Left lobe of liver (tissue), 2 donors: ENCODE data around the gene MYBPC3. TPM values are rescaled to one million over a fixed set of nuclear protein-coding genes. Genes with fewer than 3 reads are reported as not detected.
"Not testable (repeated sequence)": the region's sequence is repeated elsewhere in the genome, so short reads cannot be mapped to it uniquely, and the experiment has no call there.

Experiments used
- ATAC-seq: fragments of 200-7000 bp; cut with Tn5 transposase; one replicate; pipeline ENCODE4 v1.9.1; 2020; ENCODE audit warnings: mild to moderate bottlenecking, moderate library complexity
- DNase-seq: peaks from one replicate; pipeline ENCODE4 v3.0.0-alpha.2; 2020; ENCODE audit warnings: low spot score
- total RNA-seq: library from RNA; stranded (reverse); gene quantifications from one replicate; pipeline ENCODE4 v1.2.1, GENCODE V29; 2021
- donor health status: DM: no; HTN: no; CAD: no; lungs with moderate emphysema.
- donor health status: DM: no; HTN: yes; CAD: no.

The MYBPC3 gene
- total RNA-seq, 1 donor from 2014 or later: 0.08 TPM

DNA sequence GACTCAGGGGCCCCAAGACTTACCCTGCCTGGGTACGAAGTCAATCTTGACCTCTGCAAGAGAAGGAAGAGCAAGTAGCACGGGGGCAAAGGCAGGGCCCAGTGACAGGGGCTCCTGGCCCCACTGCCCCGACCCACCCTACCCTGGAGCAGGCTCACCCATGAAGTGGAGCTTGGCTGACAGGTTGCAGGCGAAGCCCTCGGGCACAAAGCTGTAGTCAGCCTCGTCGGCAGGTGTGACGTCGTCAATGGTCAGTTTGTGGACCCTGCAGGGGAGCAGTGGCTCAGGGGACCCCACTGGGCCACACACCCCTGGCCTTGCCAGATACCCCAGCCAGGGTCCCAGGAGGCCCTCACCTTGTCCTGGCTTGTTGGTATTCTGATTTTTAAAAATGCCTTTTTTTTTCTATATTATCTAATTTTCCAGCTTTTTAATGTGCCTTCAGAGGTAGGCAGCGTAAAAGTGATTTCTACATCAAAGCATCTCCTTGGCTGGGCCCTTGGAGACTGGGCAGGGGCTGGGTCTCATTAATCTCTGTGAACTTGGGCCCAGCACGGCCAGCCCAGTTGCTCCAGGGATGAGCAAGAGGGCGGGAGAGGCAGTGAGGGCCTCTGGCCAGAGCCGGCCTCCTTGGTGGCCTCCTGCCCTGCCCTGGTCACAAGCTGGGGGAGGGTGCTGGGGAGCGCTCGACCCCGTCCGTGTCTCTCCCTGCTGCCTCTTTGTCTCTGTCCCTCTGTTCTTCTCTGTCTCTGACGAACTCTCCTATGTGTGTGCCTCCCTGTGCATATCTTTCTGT, 11.3 kb downstream of the MYBPC3 start:
- no peak for DNase-seq
- ATAC-seq: peak; percentile 17

DNA sequence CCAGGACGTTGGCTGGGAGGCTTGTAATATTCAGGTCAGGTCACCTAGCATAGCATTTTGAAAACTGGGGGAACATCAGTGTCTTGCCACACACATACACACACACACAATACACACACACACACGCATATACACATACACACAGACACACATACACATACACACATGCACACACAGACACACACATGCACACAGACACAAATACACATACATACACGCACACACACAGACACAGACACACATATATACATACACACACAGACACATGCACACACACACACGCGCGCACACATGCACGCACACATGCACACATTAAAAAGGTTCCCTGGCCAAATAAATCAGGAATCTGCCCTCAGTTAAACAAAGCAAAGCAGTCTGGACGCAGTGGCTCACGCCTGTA, 12.5 kb downstream of the MYBPC3 start:
- ATAC-seq: no peak
- no peak for DNase-seq

DNA sequence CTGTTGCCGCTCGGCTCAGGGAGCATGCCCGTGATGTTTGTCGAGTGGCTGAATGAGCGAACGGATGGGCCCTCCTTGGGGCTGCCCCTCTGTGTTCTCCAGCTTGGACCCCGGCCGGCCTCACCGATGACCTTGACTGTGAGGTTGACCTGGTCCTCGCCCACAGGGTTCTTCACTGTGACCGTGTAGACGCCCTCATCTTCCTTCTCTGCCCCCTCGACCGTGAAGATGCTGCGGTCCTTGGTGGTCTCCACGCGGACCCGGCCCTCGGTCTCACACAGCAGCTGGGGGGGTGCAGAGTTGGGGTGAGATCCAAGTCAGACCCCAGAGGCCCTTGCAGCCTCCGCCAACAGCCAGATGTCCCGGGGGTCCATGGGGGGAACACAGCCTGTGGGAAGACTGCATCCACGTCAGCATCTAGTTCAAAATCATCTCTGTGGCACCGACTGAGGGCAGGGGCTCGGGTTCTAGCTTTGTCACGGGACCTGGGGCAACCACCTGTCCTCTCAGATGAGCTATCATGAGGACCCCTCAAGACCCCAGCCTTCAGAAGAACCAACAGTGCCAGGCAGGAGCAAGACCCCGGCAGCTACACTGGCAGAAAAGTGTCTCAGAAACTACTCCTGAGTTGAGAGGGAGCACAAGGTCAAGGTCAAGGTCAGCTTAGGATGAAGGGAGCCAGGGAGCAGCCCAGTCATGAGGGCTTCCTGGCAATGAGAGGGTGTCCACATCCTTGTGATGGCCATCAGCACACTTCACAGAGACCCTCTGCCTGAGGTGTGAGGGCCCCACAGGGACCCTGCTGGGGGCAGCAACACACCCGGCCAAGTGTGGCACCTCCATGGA, 13.9 kb downstream of the MYBPC3 start:
- no peak for ATAC-seq
- DNase-seq: no peak

DNA sequence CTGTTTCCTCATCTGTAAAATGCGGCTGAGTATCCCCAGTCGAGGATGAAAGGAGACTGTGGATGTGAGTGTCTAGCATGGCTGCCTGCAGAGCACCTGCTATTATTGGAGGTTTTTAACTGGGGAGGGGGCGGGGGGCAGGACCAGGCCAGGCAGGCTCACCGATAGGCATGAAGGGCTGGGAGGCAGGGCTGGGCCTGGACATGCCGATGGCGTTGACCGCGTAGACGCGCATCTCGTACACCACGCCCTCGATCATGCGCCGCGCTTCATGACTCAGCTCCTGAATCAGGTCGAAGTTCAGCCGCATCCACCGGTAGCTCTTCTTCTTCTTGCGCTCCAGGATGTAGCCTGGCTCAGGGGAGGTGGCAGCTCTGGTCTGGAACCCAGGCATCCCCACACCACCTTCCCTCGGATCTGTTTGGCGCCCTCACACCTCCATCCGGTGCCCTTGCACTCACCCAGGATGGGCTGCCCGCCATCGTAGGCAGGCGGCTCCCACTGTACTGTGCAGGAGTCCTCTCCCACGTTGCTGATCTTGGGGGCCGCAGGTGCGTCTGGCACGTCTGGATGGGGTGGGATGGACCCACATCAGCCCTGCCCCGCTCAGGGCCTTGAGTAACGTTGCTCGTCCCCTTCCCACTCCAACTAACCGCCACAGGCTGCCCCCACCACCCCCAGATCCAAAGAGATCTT, 15.1 kb downstream of the MYBPC3 start:
- no peak for DNase-seq

DNA sequence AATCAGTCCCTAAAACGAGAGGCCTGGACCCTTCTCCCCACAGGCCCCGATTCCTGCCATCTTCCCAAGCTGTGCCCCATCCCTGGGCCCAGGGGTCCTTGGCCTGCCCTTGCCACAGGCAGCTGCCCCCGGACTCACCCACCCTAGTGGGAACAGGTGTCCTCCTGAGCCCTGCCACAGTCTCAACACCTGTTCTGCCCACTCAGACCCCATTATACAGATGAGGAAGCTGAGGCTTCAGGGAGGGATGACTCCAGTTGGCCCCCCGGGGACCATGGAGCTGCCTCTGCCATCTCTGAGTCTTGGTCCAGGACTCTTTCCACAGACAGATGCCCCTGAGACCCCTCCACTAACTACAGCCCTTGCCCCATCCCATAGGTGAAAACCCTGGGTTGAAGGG, 15.9 kb downstream of the MYBPC3 start:
- ATAC-seq: no peak

More for the DNA sequence above, 15.1 kb downstream of the MYBPC3 start:
- ATAC-seq: no peak

DNA sequence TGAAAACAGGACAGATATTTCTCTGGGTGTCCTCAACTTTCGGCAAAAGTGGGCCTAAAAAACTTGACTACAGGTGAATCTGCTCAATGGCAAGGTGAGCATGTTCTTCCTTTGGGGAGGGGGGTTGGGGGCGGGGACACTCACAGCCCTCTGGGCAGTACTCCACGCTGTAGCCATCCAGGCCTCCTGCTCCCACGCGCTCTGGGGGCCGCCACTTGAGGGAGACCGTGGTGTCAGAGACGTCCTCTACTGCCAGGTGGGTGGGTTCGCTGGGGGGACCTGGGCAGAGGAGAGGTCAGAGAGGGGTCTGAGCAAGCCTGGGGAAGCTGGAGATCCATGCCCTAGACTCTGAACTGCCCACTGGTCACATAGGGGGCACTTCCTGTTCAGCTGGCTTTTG, 16.8 kb downstream of the MYBPC3 start:
- no peak for ATAC-seq
- no peak for DNase-seq

More for the DNA sequence above, 15.9 kb downstream of the MYBPC3 start:
- DNase-seq: no peak

DNA sequence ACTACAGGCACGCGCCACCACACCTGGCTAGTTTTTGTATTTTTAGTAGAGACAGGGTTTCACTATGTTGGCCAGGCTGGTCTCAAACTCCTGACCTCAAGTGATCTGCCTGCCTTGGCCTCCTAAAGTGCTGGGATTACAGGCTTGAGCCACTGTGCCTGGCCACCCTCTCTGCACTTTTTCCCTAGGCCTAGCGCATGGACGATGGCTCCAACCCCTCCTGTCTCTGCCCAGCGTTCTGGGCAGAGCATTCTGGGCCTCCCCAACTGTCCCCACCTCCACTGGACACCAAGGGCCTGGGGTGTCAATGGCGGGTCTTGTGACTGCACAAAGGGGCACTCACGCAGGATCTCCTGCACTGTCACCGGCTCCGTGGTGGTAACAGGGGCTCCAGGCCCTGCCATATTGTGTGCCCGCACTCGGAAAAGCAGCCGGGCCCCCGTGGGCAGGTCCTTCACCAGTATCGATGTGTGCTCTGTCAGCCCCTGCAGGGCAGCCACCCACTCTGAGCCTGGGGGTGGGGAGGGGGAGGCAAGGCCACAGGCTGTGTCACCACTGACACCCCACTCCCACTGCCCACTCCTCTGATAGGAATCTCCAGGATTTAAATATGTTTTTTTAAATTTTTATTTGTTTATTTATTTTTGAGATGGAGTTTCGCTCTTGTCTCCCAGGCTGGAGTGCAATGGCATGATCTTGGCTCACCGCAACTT, 17.6 kb downstream of the MYBPC3 start:
- not testable (repeated sequence) for DNase-seq, ATAC-seq

DNA sequence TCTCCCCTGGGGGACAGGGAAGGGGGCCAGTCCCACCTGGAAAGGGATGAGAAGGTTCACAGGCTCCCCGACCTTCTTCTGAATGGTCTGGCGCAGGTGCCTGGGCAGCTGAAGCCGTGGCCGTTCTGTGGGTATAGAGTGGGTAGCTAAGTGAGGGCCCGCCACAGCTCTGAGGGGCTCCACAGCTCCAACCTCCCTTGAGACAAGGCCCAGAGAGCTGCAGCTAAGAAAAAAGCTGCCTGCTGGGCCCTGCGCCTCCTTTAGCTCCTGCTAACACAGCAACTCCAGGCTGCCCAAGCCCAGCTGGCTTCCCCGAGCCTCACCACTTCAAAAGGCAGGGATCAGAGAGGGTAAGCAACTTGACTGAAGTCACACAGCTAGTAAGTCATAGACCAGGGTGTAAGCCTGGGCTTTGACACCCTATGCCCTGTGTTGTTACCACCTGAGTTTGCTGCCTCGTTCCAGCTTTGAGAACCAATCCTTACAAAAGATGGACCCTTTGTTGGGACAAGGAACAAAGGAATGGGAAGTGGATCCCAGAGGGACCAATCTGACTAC, 18.5 kb downstream of the MYBPC3 start:
- no peak for ATAC-seq
- DNase-seq: no peak

DNA sequence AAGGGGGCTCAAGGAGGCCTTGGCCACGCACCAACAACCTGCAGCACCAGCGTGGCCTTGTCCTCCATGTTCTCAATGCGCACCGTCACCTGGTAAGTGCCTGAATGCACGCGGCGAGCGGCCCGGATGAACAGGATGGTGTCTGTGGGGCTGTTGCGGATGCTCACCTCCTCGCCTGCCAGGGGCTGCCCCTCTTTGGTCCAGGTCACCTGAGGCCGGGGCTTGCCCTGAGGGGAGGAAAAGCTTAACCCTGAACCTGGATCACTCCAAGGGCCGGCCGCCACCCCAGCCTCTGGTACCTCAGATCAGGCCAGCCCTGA, 19.0 kb downstream of the MYBPC3 start:
- ATAC-seq: no peak
- DNase-seq: no peak

DNA sequence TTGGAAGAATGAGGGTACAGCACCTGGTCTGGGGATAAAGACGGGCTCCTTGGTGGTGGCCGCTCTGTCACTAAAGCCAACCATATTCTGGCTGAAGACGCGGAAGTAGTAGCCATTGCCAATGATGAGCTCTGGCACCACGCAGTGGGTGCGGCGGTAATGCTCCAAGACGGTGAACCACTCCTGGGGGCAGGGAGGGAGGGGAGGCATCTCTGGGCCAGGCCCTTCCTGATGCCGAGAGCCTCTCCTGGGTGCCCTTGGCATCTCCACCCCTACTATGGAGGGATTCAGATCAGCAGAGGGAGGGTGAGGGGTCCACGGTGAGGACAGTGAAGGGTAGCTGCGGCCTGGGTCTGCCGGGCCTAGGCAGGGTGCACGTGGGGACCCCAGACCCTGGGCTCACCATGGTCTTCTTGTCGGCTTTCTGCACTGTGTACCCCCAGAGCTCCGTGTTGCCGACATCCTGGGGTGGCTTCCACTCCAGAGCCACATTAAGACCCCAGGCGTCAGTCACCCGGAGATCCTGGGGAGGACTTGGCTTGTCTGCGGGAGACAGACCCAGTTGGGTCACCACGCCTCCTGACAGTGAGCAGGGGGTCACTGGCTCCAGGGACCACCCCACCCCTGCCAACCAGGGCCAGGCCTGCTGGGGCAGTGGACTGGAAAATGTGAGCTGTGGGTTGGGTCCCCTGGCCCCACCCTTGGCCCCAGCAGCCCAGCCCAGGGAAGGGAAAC, 19.5 kb downstream of the MYBPC3 start:
- DNase-seq (no peak), ATAC-seq (no peak)

DNA sequence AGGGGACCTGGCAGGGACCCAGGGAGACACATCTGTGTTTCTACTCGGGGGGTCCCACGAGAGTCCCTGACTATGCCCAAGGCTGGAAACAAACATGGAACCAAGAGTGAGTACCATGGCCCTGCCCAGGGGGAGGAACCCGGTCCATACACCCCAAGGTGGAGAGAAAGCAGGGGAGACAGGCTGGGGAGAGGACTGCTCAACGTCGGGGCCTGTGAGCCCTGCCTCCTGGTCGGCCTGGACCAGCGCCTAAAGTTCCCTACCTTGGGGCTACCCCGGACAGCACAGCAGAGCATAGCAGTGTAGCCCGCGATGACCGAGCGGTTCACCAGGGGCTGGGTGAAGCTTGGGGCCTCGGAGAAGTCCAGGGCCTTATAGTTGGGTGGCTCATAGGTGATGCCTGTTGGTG, 20.2 kb downstream of the MYBPC3 start:
- ATAC-seq: no peak
- no peak for DNase-seq

DNA sequence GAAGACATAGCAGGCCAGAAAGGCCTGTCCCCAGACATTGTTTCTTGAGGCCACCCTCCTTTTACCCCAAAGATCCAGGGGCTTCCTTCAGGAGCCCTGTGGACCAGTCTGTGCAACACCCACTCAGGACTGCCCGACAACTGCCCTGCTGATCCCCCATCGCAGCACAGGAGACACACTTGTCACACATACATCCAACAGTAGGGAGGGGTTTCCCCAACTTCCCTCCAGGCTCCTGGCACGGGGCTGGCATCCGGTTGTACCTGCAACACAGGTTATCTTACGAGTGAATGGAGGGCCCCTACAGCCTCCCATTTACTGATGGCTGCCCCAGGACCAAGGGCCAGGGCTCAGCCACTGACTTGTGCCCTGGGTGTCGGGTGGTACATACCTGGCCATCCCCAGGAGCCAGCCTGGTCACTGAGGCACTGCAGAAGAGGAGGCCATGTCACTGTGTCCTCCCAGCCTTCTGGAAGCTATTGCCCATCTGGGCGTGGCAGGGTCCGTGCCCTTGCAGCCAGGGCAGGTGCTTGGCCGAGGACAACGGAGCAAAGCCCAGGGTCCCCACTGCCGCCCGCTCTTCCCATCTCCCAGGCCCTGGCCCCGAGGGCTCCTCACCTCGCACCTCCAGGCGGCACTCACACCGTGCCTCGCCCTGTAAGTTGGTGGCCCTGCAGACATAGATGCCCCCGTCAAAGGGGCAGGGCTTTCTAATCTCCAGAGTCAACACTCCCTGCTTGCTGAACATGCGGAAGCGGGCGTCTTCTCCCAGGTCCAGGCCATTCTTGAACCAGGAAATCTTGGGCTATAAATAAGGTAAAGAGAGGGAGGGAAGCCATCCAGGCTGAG, 20.8 kb downstream of the MYBPC3 start:
- no peak for DNase-seq
- no peak for ATAC-seq

DNA sequence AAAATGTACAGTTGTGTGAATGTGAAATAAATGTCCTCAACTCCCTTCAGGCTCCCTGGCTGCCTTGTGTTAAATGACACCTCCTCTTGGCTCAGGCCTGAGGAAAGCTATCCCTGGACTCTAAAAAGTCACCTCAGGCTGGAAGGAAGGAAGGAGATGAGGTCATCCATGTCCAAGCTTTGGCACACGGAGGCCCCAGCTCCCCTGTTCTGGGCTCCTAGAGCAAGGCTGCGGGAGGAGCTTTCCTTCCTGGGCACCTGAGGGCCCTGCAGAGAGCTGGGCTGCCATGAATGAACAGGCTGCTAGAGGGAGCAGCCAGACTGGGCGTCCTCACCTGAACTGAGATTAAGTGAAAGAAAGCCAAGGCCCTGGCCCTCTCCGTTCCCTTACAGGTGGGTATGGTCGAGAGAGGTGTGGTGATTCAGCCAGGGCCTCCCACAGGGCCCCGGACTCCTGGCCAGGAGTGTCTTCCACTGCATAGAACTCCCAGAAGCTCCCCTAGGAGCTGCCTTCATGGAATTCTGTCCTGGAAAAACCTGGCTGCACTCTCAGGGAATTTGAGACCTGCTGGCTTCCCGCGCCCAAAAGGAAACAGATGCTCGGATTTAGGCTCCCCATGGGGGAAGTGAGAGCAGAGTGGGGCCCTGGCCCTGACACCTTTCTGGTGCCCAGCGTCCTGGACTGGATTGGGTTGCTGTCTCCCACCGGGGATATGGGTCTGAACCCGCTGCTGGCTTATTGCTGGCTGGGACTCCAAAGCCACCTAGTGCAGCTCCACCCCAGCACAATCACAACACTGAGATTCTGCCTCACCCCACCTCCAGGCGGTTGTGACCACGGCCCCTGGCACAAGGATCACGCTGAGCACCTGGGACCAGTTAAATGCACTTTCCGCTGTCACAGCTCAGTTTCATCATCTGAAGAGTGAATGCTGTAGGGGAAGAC, 22.2 kb downstream of the MYBPC3 start:
- ATAC-seq: peak; percentile 21
- DNase-seq: no peak

DNA sequence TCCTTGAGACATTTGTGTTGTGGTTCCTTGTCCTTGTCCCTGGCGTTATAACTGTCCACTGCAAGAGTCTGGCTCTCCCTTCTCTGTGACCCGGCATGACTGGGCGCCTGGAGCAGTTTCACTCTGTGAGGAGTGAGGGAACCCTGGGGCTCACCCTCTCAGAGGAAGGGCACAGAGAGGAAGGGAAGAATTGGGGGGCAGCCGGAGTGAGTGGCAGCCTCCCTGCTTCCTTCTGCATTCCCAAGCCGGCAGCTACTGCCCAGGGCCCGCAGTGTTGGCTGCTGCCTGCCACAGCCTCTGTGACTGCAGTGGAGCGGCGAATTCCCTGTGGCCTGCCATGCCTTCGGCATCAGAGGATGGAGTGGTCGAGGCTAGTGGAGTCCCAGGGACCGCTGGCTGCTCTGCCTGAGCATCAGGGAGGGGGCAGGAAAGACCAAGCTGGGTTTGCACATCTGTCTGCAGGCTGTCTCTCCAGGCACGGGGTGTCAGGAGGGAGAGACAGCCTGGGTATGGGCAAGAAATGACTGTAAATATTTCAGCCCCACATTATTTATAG, 23.0 kb downstream of the MYBPC3 start:
- ATAC-seq (no peak), DNase-seq (no peak)

DNA sequence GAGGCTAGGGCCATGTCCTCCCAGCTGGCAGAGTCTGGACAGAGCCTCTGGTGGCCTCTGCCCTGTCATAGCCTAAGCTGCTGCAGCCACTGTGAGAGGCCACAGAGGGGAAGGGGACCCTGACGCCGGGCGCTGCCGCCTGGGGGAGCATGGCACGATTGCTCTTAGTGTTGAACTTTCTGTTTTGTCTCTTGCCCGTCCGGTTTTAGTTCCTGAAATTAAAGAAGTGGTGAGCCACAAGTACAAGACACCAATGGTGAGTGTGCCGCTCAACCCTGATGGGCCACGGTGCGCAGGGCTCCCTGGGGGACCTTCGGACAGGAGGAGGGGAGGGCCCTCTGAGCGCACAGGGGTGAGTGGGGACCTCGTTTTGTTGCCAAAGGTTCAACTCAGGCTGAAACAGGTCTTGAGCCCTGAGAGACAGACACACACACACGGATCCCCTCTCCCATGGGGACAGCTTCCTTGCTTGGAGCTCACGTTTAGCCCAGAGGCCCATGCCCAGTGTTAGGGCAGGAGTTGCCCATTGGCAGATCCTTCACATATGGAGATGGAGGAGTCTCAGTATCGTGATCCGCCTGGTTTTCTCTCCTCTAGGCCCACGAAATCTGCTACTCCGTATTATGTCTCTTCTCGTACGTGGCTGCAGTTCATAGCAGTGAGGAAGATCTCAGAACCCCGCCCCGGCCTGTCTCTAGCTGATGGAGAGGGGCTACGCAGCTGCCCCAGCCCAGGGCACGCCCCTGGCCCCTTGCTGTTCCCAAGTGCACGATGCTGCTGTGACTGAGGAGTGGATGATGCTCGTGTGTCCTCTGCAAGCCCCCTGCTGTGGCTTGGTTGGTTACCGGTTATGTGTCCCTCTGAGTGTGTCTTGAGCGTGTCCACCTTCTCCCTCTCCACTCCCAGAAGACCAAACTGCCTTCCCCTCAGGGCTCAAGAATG, 23.8 kb downstream of the MYBPC3 start:
- ATAC-seq (no peak), DNase-seq (no peak)

DNA sequence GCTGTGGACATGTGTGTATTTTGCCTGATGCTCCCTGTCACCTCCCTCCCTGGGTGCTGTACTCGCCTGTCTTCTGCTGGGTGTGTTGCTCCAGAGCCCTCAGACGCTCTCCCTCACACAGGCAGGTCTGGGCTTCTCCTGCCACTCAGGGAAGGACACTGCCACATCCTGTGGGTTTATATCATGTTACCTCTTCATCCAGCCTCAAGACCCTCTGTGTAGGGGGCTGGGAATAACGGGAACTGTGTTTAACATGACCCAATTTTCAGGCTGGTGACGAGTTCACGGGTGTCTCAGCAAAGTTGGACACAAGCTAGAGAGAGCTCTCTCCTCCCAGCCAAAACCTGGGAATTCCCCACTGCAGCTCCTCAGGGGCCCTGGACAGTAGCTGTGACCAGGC, 24.6 kb downstream of the MYBPC3 start:
- DNase-seq (no peak), ATAC-seq (no peak)

DNA sequence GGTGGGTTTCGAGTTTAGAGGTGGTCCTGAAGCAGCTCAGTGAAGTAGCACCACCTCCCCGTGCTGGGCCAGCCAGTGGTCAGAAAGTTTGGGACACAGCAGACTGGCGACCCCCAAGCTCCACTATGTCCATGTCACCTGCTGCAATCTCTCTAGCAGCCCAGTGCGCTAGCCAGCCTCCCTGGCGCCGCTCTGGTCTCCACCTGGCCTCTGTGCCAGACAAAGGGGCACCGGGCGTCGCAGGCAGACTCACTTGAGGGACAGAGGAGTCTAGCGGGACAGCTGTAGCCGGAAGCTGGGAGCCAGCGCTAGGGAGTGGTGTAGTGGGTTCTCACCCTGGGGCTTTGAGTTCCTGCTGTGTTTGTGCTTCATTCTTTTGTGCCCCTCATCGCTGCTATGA, 25.5 kb downstream of the MYBPC3 start:
- ATAC-seq (no peak), DNase-seq (no peak)
